ENCODE data around the gene PTPN13.

- no peak for TF ChIP-seq CTCF (IDR thresholded peaks at IDR 0.05)
- TF ChIP-seq POLR2A (IDR thresholded peaks at IDR 0.05): no peak
Observed at GRCh38 chr4:86816501-86817273, 222.6 kb downstream of the PTPN13 start.
